GM18517 (cell line): Measurements from ENCODE around the gene SLC25A4.

Source experiments
- ATAC-seq: cut with Tn5 transposase; IDR thresholded peaks from one replicate; pipeline ENCODE4 v1.9.1; 2021; ENCODE audit warnings: mild to moderate bottlenecking, moderate library complexity; ENCODE audit not compliant: unreplicated experiment

The SLC25A4 gene

GRCh38 chr4:185119927-185120630 lies 23.0 kb upstream of the SLC25A4 start:
- ATAC-seq, result no peak

- no peak for ATAC-seq
These were observed 22.5 kb upstream of the SLC25A4 start for GRCh38 chr4:185120631-185120946.

GRCh38 chr4:185122681-185123345 lies 20.3 kb upstream of the SLC25A4 start:
- peak; percentile 81 for ATAC-seq

GRCh38 chr4:185124006-185124405 lies 19.1 kb upstream of the SLC25A4 start:
- no peak for ATAC-seq

- ATAC-seq, result no peak
These were observed 15.8 kb upstream of the SLC25A4 start for GRCh38 chr4:185127021-185127925.

- no peak for ATAC-seq
These were observed 14.6 kb upstream of the SLC25A4 start for GRCh38 chr4:185128272-185129119.

GRCh38 chr4:185134307-185134869 lies 8.7 kb upstream of the SLC25A4 start:
- peak; percentile 78 for ATAC-seq

GRCh38 chr4:185137233-185137925 lies 5.7 kb upstream of the SLC25A4 start:
- no peak for ATAC-seq

GRCh38 chr4:185138161-185138560 lies 4.9 kb upstream of the SLC25A4 start:
- no peak for ATAC-seq

GRCh38 chr4:185139736-185140135 lies 3.3 kb upstream of the SLC25A4 start:
- no peak for ATAC-seq

GRCh38 chr4:185141777-185142176 lies 1.3 kb upstream of the SLC25A4 start:
- ATAC-seq, result no peak

GRCh38 chr4:185142564-185142911 lies 528 bp upstream of the SLC25A4 start:
- peak; percentile 11 for ATAC-seq

- ATAC-seq, result peak; percentile 16
These were observed 519 bp downstream of the SLC25A4 start for GRCh38 chr4:185143601-185143969.

- ATAC-seq, result no peak
These were observed 1.7 kb downstream of the SLC25A4 start for GRCh38 chr4:185144601-185145240.

- no peak for ATAC-seq
These were observed 2.5 kb downstream of the SLC25A4 start for GRCh38 chr4:185145572-185145971.

- ATAC-seq, result no peak
These were observed 6.3 kb downstream of the SLC25A4 start for GRCh38 chr4:185149392-185149791.

- ATAC-seq, result no peak
These were observed 8.2 kb downstream of the SLC25A4 start for GRCh38 chr4:185151296-185151695.

GRCh38 chr4:185165605-185166063 lies 22.6 kb downstream of the SLC25A4 start:
- peak; percentile 94 for ATAC-seq

- ATAC-seq, result no peak
These were observed 24.2 kb downstream of the SLC25A4 start for GRCh38 chr4:185167234-185167633.
